Ascending aorta (tissue), 2 donors: ENCODE measurements around the gene SRD5A2. TPM values are rescaled to one million over a fixed set of nuclear protein-coding genes. Genes with fewer than 3 reads are reported as not detected.

ENCODE experiments used
- DNase-seq, 2 donors: peaks; one replicate each; pipeline ENCODE4 v3.0.0-alpha.2; 2019; ENCODE audit warnings: low spot score in 2 of 2
- H3K27ac ChIP-seq, 2 donors: fragments of 200-600 bp; sonication (generic); one replicate each; pipeline ENCODE4 v1.5.1; 2016 to 2017; ENCODE audit warnings: mild to moderate bottlenecking in 1 of 2
- H3K27me3 ChIP-seq: fragments of 200-600 bp; sonication (generic); one replicate; pipeline ENCODE4 v1.5.1; 2017
- H3K36me3 ChIP-seq, 2 donors: fragments of 200-600 bp; sonication (generic); one replicate each; pipeline ENCODE4 v1.5.1; 2016
- H3K4me1 ChIP-seq, 2 donors: fragments of 200-600 bp; sonication (generic); one replicate each; pipeline ENCODE4 v1.5.1; 2016 to 2017; ENCODE audit warnings: mild to moderate bottlenecking in 1 of 2
- H3K4me3 ChIP-seq, 2 donors: fragments of 200-600 bp; sonication (generic); one replicate each; pipeline ENCODE4 v1.5.1; 2016 to 2017; ENCODE audit warnings: mild to moderate bottlenecking in 1 of 2
- H3K9me3 ChIP-seq, 2 donors: fragments of 200-600 bp; sonication (generic); one replicate each; pipeline ENCODE4 v1.5.1; 2016
- CTCF ChIP-seq, 3 experiments: fragments of 200-600 bp in 2 of 3; fragments of 450-650 bp in 1 of 3; sonication (generic) in 2 of 3; IDR thresholded peaks; one replicate each; pipeline ENCODE4 v1.5.1; 2016 to 2019; ENCODE audit warnings: antibody characterized with exemption in 3 of 3, mild to moderate bottlenecking in 1 of 3, moderate library complexity in 1 of 3
- intact Hi-C: fragments of 100-400 bp; cut with DNase I; formaldehyde crosslinking; loops from one replicate; pipeline ENCODE4 v1.15.1; 2023
- total RNA-seq: library from RNA; depleted of rRNA; stranded (reverse); fragments of >200 nt; gene quantifications from one replicate; pipeline ENCODE4 v1.1.0, GENCODE V29; 2016

Gene SRD5A2
- total RNA-seq, 1 donor from 2014 or later, result not detected

DNA sequence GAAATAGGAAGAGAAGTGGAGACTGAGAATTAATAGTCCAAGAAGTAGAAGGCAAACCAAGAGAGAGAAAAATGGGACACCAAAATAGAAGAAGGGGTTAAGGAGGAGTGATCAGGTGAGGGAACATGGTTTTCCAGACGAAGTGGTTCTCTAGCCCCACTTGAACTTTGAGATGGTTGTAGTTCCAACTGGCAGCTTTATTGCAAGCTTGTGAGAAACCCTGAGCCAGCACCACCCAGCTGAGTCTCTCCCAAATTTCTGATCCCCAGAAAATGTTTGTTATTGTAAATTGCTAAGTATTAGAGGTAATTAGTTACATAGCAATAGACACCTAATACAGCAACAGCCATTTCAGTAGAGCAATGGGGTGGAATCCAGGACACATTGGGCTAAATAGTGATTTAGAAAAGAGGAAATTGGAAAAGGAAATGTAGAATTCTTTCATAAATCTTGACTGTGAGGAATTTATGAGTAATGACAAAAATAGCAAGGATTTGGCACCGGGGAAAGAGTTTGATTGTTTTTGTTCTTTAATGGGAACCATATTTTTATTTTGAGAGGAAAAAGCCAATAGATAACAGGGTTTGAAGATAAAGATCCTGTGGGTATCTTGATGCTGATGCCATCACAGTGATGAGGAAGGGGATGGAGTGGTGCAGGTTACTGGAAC is 104.1 kb downstream of the SRD5A2 start:
- no peaks in the 10 kb centered on the region for H3K4me1 ChIP-seq
- intact Hi-C loops, result no loop called here
- TF ChIP-seq CTCF (IDR thresholded peaks at IDR 0.05), result no peak
- no peaks in the 10 kb centered on the region for H3K27me3 ChIP-seq
- DNase-seq, result no peak
- no peaks in the 10 kb centered on the region for H3K36me3 ChIP-seq
- no peak overlapping the region for H3K27ac ChIP-seq
- H3K9me3 ChIP-seq, result no peaks in the 10 kb centered on the region
- no peak overlapping the region for H3K4me3 ChIP-seq

DNA sequence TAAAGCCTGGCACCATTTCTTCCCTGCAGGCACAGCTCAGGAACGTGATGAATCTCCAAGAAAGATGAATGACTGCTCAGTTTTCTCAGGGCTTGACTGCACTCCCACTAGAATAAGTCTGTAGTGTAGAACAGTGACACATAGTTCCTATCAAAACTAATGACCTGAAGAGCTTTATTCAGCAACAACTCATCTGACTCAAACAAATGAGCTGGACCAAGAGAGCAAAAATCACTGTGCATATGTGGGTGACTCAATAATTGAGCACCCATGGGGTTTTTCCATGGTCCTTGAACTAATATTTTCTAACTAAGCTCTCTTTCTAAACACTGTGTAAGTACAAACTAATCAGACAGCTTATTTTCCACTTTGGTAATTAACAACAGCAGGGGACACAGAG is 105.0 kb downstream of the SRD5A2 start:
- H3K36me3 ChIP-seq, result no peaks in the 10 kb centered on the region
- intact Hi-C loops, result no loop called here
- DNase-seq, result no peak
- H3K9me3 ChIP-seq, result no peaks in the 10 kb centered on the region
- H3K4me3 ChIP-seq, result no peak overlapping the region
- no peaks in the 10 kb centered on the region for H3K27me3 ChIP-seq
- H3K27ac ChIP-seq, result no peak overlapping the region
- TF ChIP-seq CTCF (IDR thresholded peaks at IDR 0.05), result no peak
- H3K4me1 ChIP-seq, result no peaks in the 10 kb centered on the region

GRCh38 chr2:31474296-31474695 is 106.4 kb downstream of the SRD5A2 start:
- H3K4me3 ChIP-seq, result no peak overlapping the region
- no peaks in the 10 kb centered on the region for H3K27me3 ChIP-seq
- no peak for TF ChIP-seq CTCF (IDR thresholded peaks at IDR 0.05)
- H3K9me3 ChIP-seq, result no peaks in the 10 kb centered on the region
- H3K4me1 ChIP-seq, result no peaks in the 10 kb centered on the region
- no peak for DNase-seq
- H3K36me3 ChIP-seq, result no peaks in the 10 kb centered on the region
- no peak overlapping the region for H3K27ac ChIP-seq
- intact Hi-C loops, result no loop called here

Other genes starting within 250 kb of the SRD5A2 start
- gene XDH, start 166.2 kb downstream of the SRD5A2 start, total RNA-seq, result not detected